A549 (cell line): Measurements from ENCODE around the gene ODAD3.

Source experiments
- JUN ChIP-seq, 2 experiments: fragments of >200 bp; sonication (Bioruptor Twin); formaldehyde crosslinking; IDR thresholded peaks; 2 replicates in 1 of 2; 3 replicates in 1 of 2; pipeline ENCODE4 v1.6.1; 2016 to 2017
- MAX ChIP-seq: IDR thresholded peaks from 2 replicates; pipeline ENCODE4 v1.6.1; 2012
- POLR2A ChIP-seq: IDR thresholded peaks from 2 replicates; pipeline ENCODE4 v1.6.1; 2012; ENCODE audit warnings: mild to moderate bottlenecking, low read length

GRCh38 chr19:11463391-11463790 is 28.5 kb upstream of the ODAD3 start:
- TF ChIP-seq POLR2A (no peak), JUN (IDR thresholded peaks at IDR 0.05) (no peak), MAX (no peak)
